ENCODE results near the gene MCC. TPM values are rescaled to one million over a fixed set of nuclear protein-coding genes. Genes with fewer than 3 reads are reported as not detected.

MCC gene
- total and polyA plus RNA-seq, 2 of the 4 experiments (the other 2 are of a cell fraction): 5.0 to 20.6 TPM

GRCh38 chr5:113202746-113203716, 285.2 kb downstream of the MCC start (continued):
- TF ChIP-seq CTCF (conservative IDR thresholded peaks at IDR 0.05; ENCODE audit: low read depth, low read length): no peak
- TF ChIP-seq MAFK (IDR thresholded peaks at IDR 0.05; ENCODE audit: low read depth, low read length): no peak
- TF ChIP-seq MXI1 (IDR thresholded peaks at IDR 0.05; ENCODE audit: borderline replicate concordance, low read depth, low read length): peak; percentile 68; the same call in 1 of the 2 replicates
- no peak for TF ChIP-seq RFX5 (IDR thresholded peaks at IDR 0.05; ENCODE audit: low read depth, low read length)
